ENCODE measurements around the gene ZNF425. TPM values are rescaled to one million over a fixed set of nuclear protein-coding genes. Genes with fewer than 3 reads are reported as not detected.

The ZNF425 gene
- total and polyA plus RNA-seq, 9 of the 15 experiments (the other 6 are each of a cell fraction or from before 2014, with no cell fraction given) = 0.03 to 0.89 (median 0.54) TPM

DNA sequence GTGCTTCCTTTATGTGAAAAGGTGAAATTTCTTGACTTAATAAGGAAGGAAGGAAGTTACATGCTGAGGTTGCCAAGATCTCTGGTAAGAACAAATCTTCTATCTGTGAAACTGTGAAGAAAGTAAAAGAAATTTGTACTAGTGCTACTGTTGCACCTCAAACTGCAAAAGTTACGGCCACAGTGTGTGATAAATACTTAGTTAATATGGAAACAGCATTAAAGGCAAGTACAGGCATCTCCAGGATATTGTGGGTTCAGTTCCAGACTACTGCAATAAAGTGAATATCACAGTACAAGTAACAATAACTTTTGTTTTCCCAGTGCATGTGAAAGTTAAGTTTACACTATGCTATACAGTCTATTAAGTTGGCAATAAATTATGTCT is 46.4 kb upstream of the ZNF425 start (continued):
- TF ChIP-seq PRMT5 (CRISPR knock-in tag; IDR thresholded peaks at IDR 0.05) (no peak), CC2D1A (IDR thresholded peaks at IDR 0.05) (no peak), HLTF (IDR thresholded peaks at IDR 0.05) (no peak), ZKSCAN1 (IDR thresholded peaks at IDR 0.05; ENCODE audit: low read depth, low read length) (no peak), RFX7 (CRISPR knock-in tag; IDR thresholded peaks at IDR 0.05) (no peak), EZH2 (IDR thresholded peaks at IDR 0.05; ENCODE audit: borderline replicate concordance, low read depth, low read length) (no peak), MCM5 (IDR thresholded peaks at IDR 0.05; ENCODE audit: low read depth) (no peak), NR4A1 (CRISPR knock-in tag; IDR thresholded peaks at IDR 0.05) (no peak), NR4A1 (tag; IDR thresholded peaks at IDR 0.05) (no peak), FOXA1 (IDR thresholded peaks at IDR 0.05; ENCODE audit: borderline replicate concordance) (no peak), ZNF316 (IDR thresholded peaks at IDR 0.05) (no peak), NR1H2 (CRISPR knock-in tag; IDR thresholded peaks at IDR 0.05) (no peak), MECOM (CRISPR knock-in tag; IDR thresholded peaks at IDR 0.05) (no peak)
- TF ChIP-seq, protein P1, sequence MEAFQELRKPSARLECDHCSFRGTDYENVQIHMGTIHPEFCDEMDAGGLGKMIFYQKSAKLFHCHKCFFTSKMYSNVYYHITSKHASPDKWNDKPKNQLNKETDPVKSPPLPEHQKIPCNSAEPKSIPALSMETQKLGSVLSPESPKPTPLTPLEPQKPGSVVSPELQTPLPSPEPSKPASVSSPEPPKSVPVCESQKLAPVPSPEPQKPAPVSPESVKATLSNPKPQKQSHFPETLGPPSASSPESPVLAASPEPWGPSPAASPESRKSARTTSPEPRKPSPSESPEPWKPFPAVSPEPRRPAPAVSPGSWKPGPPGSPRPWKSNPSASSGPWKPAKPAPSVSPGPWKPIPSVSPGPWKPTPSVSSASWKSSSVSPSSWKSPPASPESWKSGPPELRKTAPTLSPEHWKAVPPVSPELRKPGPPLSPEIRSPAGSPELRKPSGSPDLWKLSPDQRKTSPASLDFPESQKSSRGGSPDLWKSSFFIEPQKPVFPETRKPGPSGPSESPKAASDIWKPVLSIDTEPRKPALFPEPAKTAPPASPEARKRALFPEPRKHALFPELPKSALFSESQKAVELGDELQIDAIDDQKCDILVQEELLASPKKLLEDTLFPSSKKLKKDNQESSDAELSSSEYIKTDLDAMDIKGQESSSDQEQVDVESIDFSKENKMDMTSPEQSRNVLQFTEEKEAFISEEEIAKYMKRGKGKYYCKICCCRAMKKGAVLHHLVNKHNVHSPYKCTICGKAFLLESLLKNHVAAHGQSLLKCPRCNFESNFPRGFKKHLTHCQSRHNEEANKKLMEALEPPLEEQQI (IDR thresholded peaks at IDR 0.05) = no peak
- TF ChIP-seq, protein P2, sequence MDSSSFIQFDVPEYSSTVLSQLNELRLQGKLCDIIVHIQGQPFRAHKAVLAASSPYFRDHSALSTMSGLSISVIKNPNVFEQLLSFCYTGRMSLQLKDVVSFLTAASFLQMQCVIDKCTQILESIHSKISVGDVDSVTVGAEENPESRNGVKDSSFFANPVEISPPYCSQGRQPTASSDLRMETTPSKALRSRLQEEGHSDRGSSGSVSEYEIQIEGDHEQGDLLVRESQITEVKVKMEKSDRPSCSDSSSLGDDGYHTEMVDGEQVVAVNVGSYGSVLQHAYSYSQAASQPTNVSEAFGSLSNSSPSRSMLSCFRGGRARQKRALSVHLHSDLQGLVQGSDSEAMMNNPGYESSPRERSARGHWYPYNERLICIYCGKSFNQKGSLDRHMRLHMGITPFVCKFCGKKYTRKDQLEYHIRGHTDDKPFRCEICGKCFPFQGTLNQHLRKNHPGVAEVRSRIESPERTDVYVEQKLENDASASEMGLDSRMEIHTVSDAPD (CRISPR knock-in tag; IDR thresholded peaks at IDR 0.05) = no peak
- TF ChIP-seq, protein P3, sequence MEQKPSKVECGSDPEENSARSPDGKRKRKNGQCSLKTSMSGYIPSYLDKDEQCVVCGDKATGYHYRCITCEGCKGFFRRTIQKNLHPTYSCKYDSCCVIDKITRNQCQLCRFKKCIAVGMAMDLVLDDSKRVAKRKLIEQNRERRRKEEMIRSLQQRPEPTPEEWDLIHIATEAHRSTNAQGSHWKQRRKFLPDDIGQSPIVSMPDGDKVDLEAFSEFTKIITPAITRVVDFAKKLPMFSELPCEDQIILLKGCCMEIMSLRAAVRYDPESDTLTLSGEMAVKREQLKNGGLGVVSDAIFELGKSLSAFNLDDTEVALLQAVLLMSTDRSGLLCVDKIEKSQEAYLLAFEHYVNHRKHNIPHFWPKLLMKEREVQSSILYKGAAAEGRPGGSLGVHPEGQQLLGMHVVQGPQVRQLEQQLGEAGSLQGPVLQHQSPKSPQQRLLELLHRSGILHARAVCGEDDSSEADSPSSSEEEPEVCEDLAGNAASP (IDR thresholded peaks at IDR 0.05) = no peak

Data from K562 (cell line).